K562 (cell line): ENCODE measurements around the gene RBMS3. TPM values are rescaled to one million over a fixed set of nuclear protein-coding genes. Genes with fewer than 3 reads are reported as not detected.

Source experiments
- ATAC-seq: fragments of 200-7000 bp; cut with Tn5 transposase; 3 replicates; pipeline ENCODE4 v1.9.1; 2020; ENCODE audit warnings: moderate library complexity
- BruUV-seq: library from RNA; stranded (reverse); fragments of 400-500 nt; replicated peaks from 2 replicates; lab custom pipeline; 2021; lab: Mats Ljungman, UMichigan
- CTCF ChIA-PET: fragments of 300-600 bp; formaldehyde crosslinking; extraction: SDS; loops from one replicate; lab custom pipeline; 2021; ENCODE audit warnings: low intra/inter-chr PET ratio; lab: Yijun Ruan, JAX
- POLR2A ChIA-PET: fragments of 300-600, 350-650 bp; sonication (Branson Sonifier 250); formaldehyde crosslinking; extraction: SDS; loops from one replicate; lab custom pipeline; 2021; ENCODE audit warnings: antibody characterized with exemption, inconsistent platforms; lab: Yijun Ruan, JAX
- DNase-seq, 4 experiments: peaks; one replicate each; pipeline versions ENCODE4 v3.0.0 to v3.0.0-alpha.2; 2011 to 2018; ENCODE audit warnings: low spot score in 3 of 4, mixed read lengths in 3 of 4; ENCODE audit errors: extremely low read depth in 1 of 4
- FAIRE-seq: peaks from 2 replicates; lab custom pipeline; 2011; peaks lifted over from hg19 to GRCh38; lab: Jason Lieb, UNC
- H2AFZ ChIP-seq: 2 replicates; pipeline ENCODE4 v1.6.0; 2011; ENCODE audit warnings: low read depth, low read length, control low read depth, inconsistent platforms
- H3K27ac ChIP-seq: fragments of 200-600 bp; 3 replicates; pipeline ENCODE4 v1.8.0; 2011; ENCODE audit warnings: low read depth, mild to moderate bottlenecking, control low read depth, inconsistent platforms, low read length, moderate library complexity, mixed read lengths; ENCODE audit errors: extremely low read depth
- H3K27me3 ChIP-seq, 2 experiments: fragments of 300-600 bp in 1 of 2; 2 replicates in 1 of 2; 3 replicates in 1 of 2; pipeline versions ENCODE4 v1.6.0 to v1.8.0; 2011; ENCODE audit warnings: inconsistent platforms in 2 of 2, low read length in 2 of 2, mild to moderate bottlenecking in 1 of 2, mixed read lengths in 1 of 2, moderate library complexity in 1 of 2; ENCODE audit not compliant: control insufficient read depth in 2 of 2, insufficient read depth in 2 of 2
- H3K36me3 ChIP-seq: fragments of 300-600 bp; 3 replicates; pipeline ENCODE4 v1.8.0; 2011; ENCODE audit warnings: mild to moderate bottlenecking, low read length, inconsistent platforms; ENCODE audit not compliant: control insufficient read depth, insufficient read depth
- H3K4me1 ChIP-seq, 2 experiments: fragments of 200-600 bp in 1 of 2; replicated peaks in 1 of 2; 2 replicates in 1 of 2; 3 replicates in 1 of 2; pipeline versions ENCODE4 v1.5.1 to v1.8.0; 2011; ENCODE audit warnings: inconsistent platforms in 2 of 2, low read length in 2 of 2, mild to moderate bottlenecking in 1 of 2, mixed read lengths in 1 of 2, moderate library complexity in 1 of 2; ENCODE audit not compliant: control insufficient read depth in 2 of 2, insufficient read depth in 2 of 2
- H3K4me2 ChIP-seq: 2 replicates; pipeline ENCODE4 v1.6.1; 2011; ENCODE audit warnings: low read length, control low read depth, inconsistent platforms, mixed read lengths; ENCODE audit not compliant: insufficient read depth
- H3K4me3 ChIP-seq: fragments of 200-600 bp; sonication (generic), shearing (Covaris generic); 2 replicates; pipeline ENCODE4 v1.5.1; 2016; ENCODE audit warnings: control low read depth, inconsistent platforms
- H3K79me2 ChIP-seq: fragments of 200-600 bp; 3 replicates; pipeline ENCODE4 v1.8.0; 2011; ENCODE audit warnings: low read length, inconsistent platforms; ENCODE audit not compliant: control insufficient read depth, insufficient read depth
- H3K9ac ChIP-seq, 2 experiments: 2 replicates each; pipeline versions ENCODE4 v1.6.0 to v1.6.1; 2011; ENCODE audit warnings: low read depth in 2 of 2, low read length in 2 of 2, control low read depth in 1 of 2, inconsistent platforms in 1 of 2, mild to moderate bottlenecking in 1 of 2, mixed read lengths in 1 of 2; ENCODE audit not compliant: insufficient read depth in 1 of 2
- H3K9me1 ChIP-seq: one replicate; pipeline ENCODE4 v1.6.0; 2011; ENCODE audit warnings: inconsistent platforms, mild to moderate bottlenecking, low read length, moderate library complexity; ENCODE audit not compliant: control insufficient read depth, insufficient read depth
- H3K9me3 ChIP-seq: replicated peaks from 2 replicates; pipeline ENCODE4 v1.5.1; 2011; ENCODE audit warnings: low read depth, low read length, inconsistent platforms; ENCODE audit not compliant: control insufficient read depth, insufficient read depth
- H4K20me1 ChIP-seq: replicated peaks from 2 replicates; pipeline ENCODE4 v1.6.1; 2011; ENCODE audit warnings: low read length, inconsistent platforms, mixed read lengths; ENCODE audit not compliant: control insufficient read depth, insufficient read depth
- ARHGAP35 ChIP-seq: fragments of 450-650 bp; IDR thresholded peaks from 2 replicates; pipeline ENCODE4 v1.6.1; 2018; ENCODE audit not compliant: partially characterized antibody
- FOXM1 ChIP-seq, 2 experiments: fragments of 450-650 bp in 1 of 2; sonication (generic) in 1 of 2; formaldehyde crosslinking in 1 of 2; IDR thresholded peaks; 2 replicates each; pipeline versions ENCODE4 v1.6.1 to v1.9.0; 2017 to 2022; ENCODE audit warnings: low read depth in 2 of 2, mild to moderate bottlenecking in 2 of 2, missing genetic modification reagents in 1 of 2, moderate library complexity in 1 of 2
- PPARD ChIP-seq: fragments of 250-450 bp; sonication (Bioruptor Pico); IDR thresholded peaks from 2 replicates; pipeline ENCODE4 v1.8.0; 2022; ENCODE audit warnings: inconsistent platforms, mild to moderate bottlenecking, moderate library complexity
- SPI1 ChIP-seq: IDR thresholded peaks from 2 replicates; pipeline ENCODE4 v1.6.1; 2011; ENCODE audit warnings: low read depth, low read length, control low read depth, borderline replicate concordance
- TFAM ChIP-seq: fragments of 250-450 bp; sonication (Bioruptor Pico); conservative IDR thresholded peaks from 2 replicates; pipeline ENCODE4 v1.5.0; 2021; ENCODE audit warnings: mild to moderate bottlenecking, moderate library complexity
- WGBS: fragments of 100-300 bp; shearing (Covaris generic); methylation state at CpG from one replicate; pipeline ENCODE4 v1.1.6; 2016; ENCODE audit warnings: low coverage, mixed read lengths; ENCODE audit not compliant: insufficient coverage; ENCODE audit errors: missing lambda C conversion rate; 5-methylcytosine and 5-hydroxymethylcytosine counted together
- in situ Hi-C: fragments of 300-500 bp; cut with MboI; formaldehyde crosslinking; loops from 4 replicates; pipeline ENCODE4 v1.15.0; 2018; ENCODE audit warnings: inconsistent platforms, mixed read lengths
- intact Hi-C: fragments of 100-400 bp; cut with micrococcal nuclease; formaldehyde crosslinking; loops from 2 replicates; pipeline ENCODE4 v1.14.2; 2022
- polyA plus RNA-seq, 8 experiments: library from polyadenylated mRNA; depleted of rRNA in 4 of 8; stranded (reverse) in 5 of 8; unstranded in 3 of 8; fragments of >200 nt; fragmentation: Nextera tagmentation in 2 of 8; fragmentation: Illumina TruSeq in 1 of 8; extraction: Ambion mirVana in 2 of 8; extraction: Trizol in 1 of 8; gene quantifications; 2 replicates each; pipeline versions ENCODE4 v1.2.1 to v1.2.3, GENCODE V29; 2011 to 2014; ENCODE audit warnings: inconsistent platforms in 1 of 8, missing spikeins in 1 of 8
- total RNA-seq, 7 experiments: library from RNA; depleted of rRNA in 6 of 7; stranded (reverse); fragments of >200 nt in 6 of 7; fragmentation: Illumina TruSeq in 2 of 7; extraction: Trizol in 2 of 7; gene quantifications; 2 replicates each; pipeline versions ENCODE4 v1.2.1 to v1.2.3, GENCODE V29; 2011 to 2021; ENCODE audit warnings: low replicate concordance in 1 of 7
- TF ChIP-seq, protein P1 (sequence below): sonication (generic); formaldehyde crosslinking; IDR thresholded peaks from 2 replicates; pipeline ENCODE4 v1.8.0; 2023; ENCODE audit warnings: missing genetic modification reagents, mild to moderate bottlenecking, borderline replicate concordance
- TF ChIP-seq, protein P2 (sequence below): fragments of 450-650 bp; formaldehyde crosslinking; IDR thresholded peaks from 2 replicates; pipeline ENCODE4 v1.4.0; 2020; ENCODE audit warnings: mild to moderate bottlenecking, mixed read lengths

The RBMS3 gene
- total and polyA plus RNA-seq, 9 of the 15 experiments (the other 6 are each of a cell fraction or from before 2014, with no cell fraction given) = 0.20 TPM; not detected in 8

GRCh38 chr3:29593802-29594201 lies 312.9 kb downstream of the RBMS3 start:
- WGBS = 0% methylated on average over 1 of the region's 1 CpG
- no peak for ATAC-seq
- no TSS peak for BruUV-seq
- H3K9me3 ChIP-seq = peaks cover 2% of the 10 kb centered on the region; the same call in 1 of the 2 replicates
- H3K27me3 ChIP-seq = no peaks in the 10 kb centered on the region
- no peaks in the 10 kb centered on the region for H3K79me2 ChIP-seq
- no peak for FAIRE-seq
- TF ChIP-seq TFAM (CRISPR knock-in tag) (no peak), SPI1 (no peak), FOXM1 (IDR thresholded peaks at IDR 0.05; ENCODE audit: low read depth) (no peak), FOXM1 (CRISPR knock-in tag; IDR thresholded peaks at IDR 0.05; ENCODE audit: low read depth) (no peak), ARHGAP35 (no peak), PPARD (CRISPR knock-in tag) (no peak)
- TF ChIP-seq, protein P1, sequence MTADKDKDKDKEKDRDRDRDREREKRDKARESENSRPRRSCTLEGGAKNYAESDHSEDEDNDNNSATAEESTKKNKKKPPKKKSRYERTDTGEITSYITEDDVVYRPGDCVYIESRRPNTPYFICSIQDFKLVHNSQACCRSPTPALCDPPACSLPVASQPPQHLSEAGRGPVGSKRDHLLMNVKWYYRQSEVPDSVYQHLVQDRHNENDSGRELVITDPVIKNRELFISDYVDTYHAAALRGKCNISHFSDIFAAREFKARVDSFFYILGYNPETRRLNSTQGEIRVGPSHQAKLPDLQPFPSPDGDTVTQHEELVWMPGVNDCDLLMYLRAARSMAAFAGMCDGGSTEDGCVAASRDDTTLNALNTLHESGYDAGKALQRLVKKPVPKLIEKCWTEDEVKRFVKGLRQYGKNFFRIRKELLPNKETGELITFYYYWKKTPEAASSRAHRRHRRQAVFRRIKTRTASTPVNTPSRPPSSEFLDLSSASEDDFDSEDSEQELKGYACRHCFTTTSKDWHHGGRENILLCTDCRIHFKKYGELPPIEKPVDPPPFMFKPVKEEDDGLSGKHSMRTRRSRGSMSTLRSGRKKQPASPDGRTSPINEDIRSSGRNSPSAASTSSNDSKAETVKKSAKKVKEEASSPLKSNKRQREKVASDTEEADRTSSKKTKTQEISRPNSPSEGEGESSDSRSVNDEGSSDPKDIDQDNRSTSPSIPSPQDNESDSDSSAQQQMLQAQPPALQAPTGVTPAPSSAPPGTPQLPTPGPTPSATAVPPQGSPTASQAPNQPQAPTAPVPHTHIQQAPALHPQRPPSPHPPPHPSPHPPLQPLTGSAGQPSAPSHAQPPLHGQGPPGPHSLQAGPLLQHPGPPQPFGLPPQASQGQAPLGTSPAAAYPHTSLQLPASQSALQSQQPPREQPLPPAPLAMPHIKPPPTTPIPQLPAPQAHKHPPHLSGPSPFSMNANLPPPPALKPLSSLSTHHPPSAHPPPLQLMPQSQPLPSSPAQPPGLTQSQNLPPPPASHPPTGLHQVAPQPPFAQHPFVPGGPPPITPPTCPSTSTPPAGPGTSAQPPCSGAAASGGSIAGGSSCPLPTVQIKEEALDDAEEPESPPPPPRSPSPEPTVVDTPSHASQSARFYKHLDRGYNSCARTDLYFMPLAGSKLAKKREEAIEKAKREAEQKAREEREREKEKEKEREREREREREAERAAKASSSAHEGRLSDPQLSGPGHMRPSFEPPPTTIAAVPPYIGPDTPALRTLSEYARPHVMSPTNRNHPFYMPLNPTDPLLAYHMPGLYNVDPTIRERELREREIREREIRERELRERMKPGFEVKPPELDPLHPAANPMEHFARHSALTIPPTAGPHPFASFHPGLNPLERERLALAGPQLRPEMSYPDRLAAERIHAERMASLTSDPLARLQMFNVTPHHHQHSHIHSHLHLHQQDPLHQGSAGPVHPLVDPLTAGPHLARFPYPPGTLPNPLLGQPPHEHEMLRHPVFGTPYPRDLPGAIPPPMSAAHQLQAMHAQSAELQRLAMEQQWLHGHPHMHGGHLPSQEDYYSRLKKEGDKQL (CRISPR knock-in tag) = no peak
- TF ChIP-seq, protein P2, sequence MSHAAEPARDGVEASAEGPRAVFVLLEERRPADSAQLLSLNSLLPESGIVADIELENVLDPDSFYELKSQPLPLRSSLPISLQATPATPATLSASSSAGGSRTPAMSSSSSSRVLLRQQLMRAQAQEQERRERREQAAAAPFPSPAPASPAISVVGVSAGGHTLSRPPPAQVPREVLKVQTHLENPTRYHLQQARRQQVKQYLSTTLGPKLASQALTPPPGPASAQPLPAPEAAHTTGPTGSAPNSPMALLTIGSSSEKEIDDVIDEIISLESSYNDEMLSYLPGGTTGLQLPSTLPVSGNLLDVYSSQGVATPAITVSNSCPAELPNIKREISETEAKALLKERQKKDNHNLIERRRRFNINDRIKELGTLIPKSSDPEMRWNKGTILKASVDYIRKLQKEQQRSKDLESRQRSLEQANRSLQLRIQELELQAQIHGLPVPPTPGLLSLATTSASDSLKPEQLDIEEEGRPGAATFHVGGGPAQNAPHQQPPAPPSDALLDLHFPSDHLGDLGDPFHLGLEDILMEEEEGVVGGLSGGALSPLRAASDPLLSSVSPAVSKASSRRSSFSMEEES (CRISPR knock-in tag) = peak; percentile 85
- DNase-seq = no peak
- H3K9me1 ChIP-seq = no peaks in the 10 kb centered on the region
- no peak overlapping the region for H3K27ac ChIP-seq
- no peaks in the 10 kb centered on the region for H3K36me3 ChIP-seq
- no peak overlapping the region for H3K4me3 ChIP-seq
- ChIA-PET CTCF (no interaction called here), POLR2A (no interaction called here)
- H3K4me2 ChIP-seq = no peak overlapping the region
- H3K9ac ChIP-seq = no peak overlapping the region
- in situ Hi-C loops = no loop called here
- H2AFZ ChIP-seq = no peak overlapping the region
- H4K20me1 ChIP-seq = no peaks in the 10 kb centered on the region
- intact Hi-C loops = no loop called here
- no peaks in the 10 kb centered on the region for H3K4me1 ChIP-seq
